ENCODE results near the gene IRF7. TPM values are rescaled to one million over a fixed set of nuclear protein-coding genes. Genes with fewer than 3 reads are reported as not detected.
A peak's percentile ranks its signal among the peaks of the same experiment; 100 is the strongest.
"Not testable (repeated sequence)": the region's sequence is repeated elsewhere in the genome, so short reads cannot be mapped to it uniquely, and the experiment has no call there.

Gene IRF7
- total and polyA plus RNA-seq, 4 experiments from 2014 or later = 20.8 to 76.6 (median 52.5) TPM

GRCh38 chr11:575313-575995 lies 40.3 kb downstream of the IRF7 start:
- Mint-ChIP-seq H3K4me1 (peaks cover 29 to 52% (median 41%) of the 10 kb centered on the region in 4 donors), H3K4me3 (peak overlapping the region; percentile 82 to 91 (median 88)), H3K27ac (peak overlapping the region; percentile 59 to 93 (median 88)), H3K27me3 (peaks cover 0 to 11% of the 10 kb centered on the region in 2 donors), H3K36me3 (peaks cover 0 to 5% of the 10 kb centered on the region in 2 donors), H3K9me3 (no peaks in the 10 kb centered on the region)
- POLR2A ChIA-PET (ENCODE audit: partially characterized antibody) = interaction anchor here (0.6 to 3.3 kb wide), 25 partner anchors 10 to 368 kb away, joined by 3 to 56 read pairs (median 7); partner anchors contain the start of genes BET1L, DEAF1, HRAS and IRF7
- CTCF ChIA-PET (ENCODE audit: partially characterized antibody) = interaction anchor here (0.7 to 1.9 kb wide), 6 partner anchors 13 to 151 kb away, joined by 3 to 9 read pairs (median 4); no protein-coding TSS in a partner anchor
- H3K27me3 ChIP-seq (ENCODE audit: insufficient read depth, low read length) = no peaks in the 10 kb centered on the region
- no peaks in the 10 kb centered on the region for H3K9me3 ChIP-seq (ENCODE audit: control insufficient read depth in 1 of 2, low read length in 2 of 2)
- intact Hi-C loops (cut with micrococcal nuclease) = loop anchor here (1.0 kb wide), 4 partner anchors 15 to 148 kb away; partner anchors contain the start of genes DEAF1, LMNTD2, LRRC56 and RASSF7
- peaks cover 58% of the 10 kb centered on the region for H3K4me1 ChIP-seq (ENCODE audit: insufficient read depth, low read length)
- H3K36me3 ChIP-seq (ENCODE audit: insufficient read depth, low read length) = no peaks in the 10 kb centered on the region
- DNase-seq = peak in 1 of 5 donors; percentile 38
- H3K27ac ChIP-seq (ENCODE audit: low read depth, low read length) = peak overlapping the region; percentile 31
- H3K4me3 ChIP-seq (ENCODE audit: low read length in 2 of 2) = peak overlapping the region; percentile 23 to 70

GRCh38 chr11:574632-575312 lies 41.0 kb downstream of the IRF7 start:
- POLR2A ChIA-PET (ENCODE audit: partially characterized antibody) = interaction anchor here (1.0 to 3.3 kb wide), 11 partner anchors 10 to 245 kb away, joined by 3 to 56 read pairs (median 27); partner anchors contain the start of genes DEAF1, HRAS, LMNTD2 and LRRC56
- H3K36me3 ChIP-seq (ENCODE audit: insufficient read depth, low read length) = no peaks in the 10 kb centered on the region
- intact Hi-C loops (cut with micrococcal nuclease) = loop anchor here (1.0 kb wide), 4 partner anchors 14 to 149 kb away; partner anchors contain the start of genes DEAF1, LMNTD2, LRRC56 and RASSF7
- H3K27ac Mint-ChIP-seq = peak overlapping the region; percentile 70 to 93 (median 88)
- no peaks in the 10 kb centered on the region for H3K27me3 ChIP-seq (ENCODE audit: insufficient read depth, low read length)
- peaks cover 0 to 11% of the 10 kb centered on the region in 2 donors for H3K27me3 Mint-ChIP-seq
- H3K4me3 Mint-ChIP-seq = peak overlapping the region; percentile 82 to 91 (median 88)
- H3K4me1 ChIP-seq (ENCODE audit: insufficient read depth, low read length) = peaks cover 52% of the 10 kb centered on the region
- no peaks in the 10 kb centered on the region for H3K9me3 ChIP-seq (ENCODE audit: control insufficient read depth in 1 of 2, low read length in 2 of 2)
- no peaks in the 10 kb centered on the region for H3K9me3 Mint-ChIP-seq
- DNase-seq = peak in 2 of 5 donors; percentile 28 to 49
- H3K36me3 Mint-ChIP-seq = peaks cover 0 to 5% of the 10 kb centered on the region in 2 donors
- H3K4me1 Mint-ChIP-seq = peaks cover 28 to 48% (median 36%) of the 10 kb centered on the region in 4 donors
- peak overlapping the region; percentile 52 to 70 for H3K4me3 ChIP-seq (ENCODE audit: low read length in 2 of 2)
- CTCF ChIA-PET (ENCODE audit: partially characterized antibody) = interaction anchor here (1.4 to 1.9 kb wide), 2 partner anchors 17 to 151 kb away, joined by 4 to 9 read pairs; no protein-coding TSS in a partner anchor
- peak overlapping the region; percentile 31 for H3K27ac ChIP-seq (ENCODE audit: low read depth, low read length)

- H3K36me3 Mint-ChIP-seq; intact Hi-C loops (cut with micrococcal nuclease); H3K27me3 ChIP-seq (ENCODE audit: insufficient read depth, low read length); H3K9me3 Mint-ChIP-seq; H3K27ac ChIP-seq (ENCODE audit: low read depth, low read length); CTCF ChIA-PET (ENCODE audit: partially characterized antibody); H3K36me3 ChIP-seq (ENCODE audit: insufficient read depth, low read length); H3K9me3 ChIP-seq (ENCODE audit: control insufficient read depth in 1 of 2, low read length in 2 of 2): not testable (repeated sequence)
- Histone ChIP-seq H3K4me1 (ENCODE audit: insufficient read depth, low read length) (peaks cover 52% of the 10 kb centered on the region), H3K4me3 (ENCODE audit: low read length in 2 of 2) (peak overlapping the region in 1 of 2 donors; percentile 23)
- peaks cover 0 to 11% of the 10 kb centered on the region in 2 donors for H3K27me3 Mint-ChIP-seq
- peak; percentile 38 to 58 (median 47) for DNase-seq
- peak overlapping the region; percentile 21 to 93 (median 85) for H3K27ac Mint-ChIP-seq
- H3K4me1 Mint-ChIP-seq = peaks cover 22 to 41% (median 30%) of the 10 kb centered on the region in 4 donors
- POLR2A ChIA-PET (ENCODE audit: partially characterized antibody) = interaction anchor here (1.3 to 3.3 kb wide), 5 partner anchors 13 to 152 kb away, joined by 3 to 36 read pairs (median 27); partner anchors contain the start of genes HRAS, LMNTD2 and LRRC56
- peak overlapping the region; percentile 82 to 91 (median 88) for H3K4me3 Mint-ChIP-seq
Measured at GRCh38 chr11:574031-574570, 41.6 kb downstream of the IRF7 start.

GRCh38 chr11:573146-573759 lies 42.5 kb downstream of the IRF7 start:
- Mint-ChIP-seq H3K36me3 (peaks cover 0 to 5% of the 10 kb centered on the region in 2 donors), H3K4me3 (peak overlapping the region in 2 of 8 donors; percentile 7 to 64), H3K27ac (peak overlapping the region in 1 of 7 donors; percentile 62), H3K9me3 (no peaks in the 10 kb centered on the region), H3K4me1 (peaks cover 17 to 33% (median 24%) of the 10 kb centered on the region in 4 donors), H3K27me3 (peaks cover 0 to 11% of the 10 kb centered on the region in 2 donors)
- Histone ChIP-seq H3K4me3 (ENCODE audit: low read length in 2 of 2) (no peak overlapping the region), H3K4me1 (ENCODE audit: insufficient read depth, low read length) (peaks cover 47% of the 10 kb centered on the region), H3K36me3 (ENCODE audit: insufficient read depth, low read length) (no peaks in the 10 kb centered on the region), H3K27ac (ENCODE audit: low read depth, low read length) (no peak overlapping the region), H3K27me3 (ENCODE audit: insufficient read depth, low read length) (no peaks in the 10 kb centered on the region), H3K9me3 (ENCODE audit: control insufficient read depth in 1 of 2, low read length in 2 of 2) (no peaks in the 10 kb centered on the region)
- DNase-seq = peak in 1 of 5 donors; percentile 35
- intact Hi-C loops (cut with micrococcal nuclease) = no loop called here
- CTCF ChIA-PET (ENCODE audit: partially characterized antibody) = no interaction called here
- POLR2A ChIA-PET (ENCODE audit: partially characterized antibody) = interaction anchor here (1.3 kb wide), 1 partner anchor 12 kb away, joined by 3 read pairs; no protein-coding TSS in a partner anchor

GRCh38 chr11:571802-572185 lies 44.0 kb downstream of the IRF7 start:
- no peak overlapping the region for H3K27ac Mint-ChIP-seq
- Histone ChIP-seq H3K9me3 (ENCODE audit: control insufficient read depth in 1 of 2, low read length in 2 of 2) (no peaks in the 10 kb centered on the region), H3K27me3 (ENCODE audit: insufficient read depth, low read length) (no peaks in the 10 kb centered on the region), H3K4me1 (ENCODE audit: insufficient read depth, low read length) (peaks cover 33% of the 10 kb centered on the region), H3K4me3 (ENCODE audit: low read length in 2 of 2) (no peak overlapping the region), H3K27ac (ENCODE audit: low read depth, low read length) (no peak overlapping the region), H3K36me3 (ENCODE audit: insufficient read depth, low read length) (no peaks in the 10 kb centered on the region)
- H3K4me3 Mint-ChIP-seq = peak overlapping the region in 1 of 8 donors; percentile 66
- H3K4me1 Mint-ChIP-seq = peaks cover 11 to 25% (median 17%) of the 10 kb centered on the region in 4 donors
- peaks cover 0 to 3% of the 10 kb centered on the region in 2 donors for H3K36me3 Mint-ChIP-seq
- H3K9me3 Mint-ChIP-seq = no peaks in the 10 kb centered on the region
- peaks cover 0 to 11% of the 10 kb centered on the region in 2 donors for H3K27me3 Mint-ChIP-seq
- ChIA-PET CTCF (ENCODE audit: partially characterized antibody) (no interaction called here), POLR2A (ENCODE audit: partially characterized antibody) (no interaction called here)
- DNase-seq = peak in 1 of 5 donors; percentile 27
- intact Hi-C loops (cut with micrococcal nuclease) = no loop called here

- DNase-seq = peak in 1 of 5 donors; percentile 41
- Histone ChIP-seq H3K9me3 (ENCODE audit: control insufficient read depth in 1 of 2, low read length in 2 of 2) (no peaks in the 10 kb centered on the region), H3K4me3 (ENCODE audit: low read length in 2 of 2) (peak overlapping the region in 1 of 2 donors; percentile 58), H3K27me3 (ENCODE audit: insufficient read depth, low read length) (no peaks in the 10 kb centered on the region), H3K36me3 (ENCODE audit: insufficient read depth, low read length) (no peaks in the 10 kb centered on the region), H3K4me1 (ENCODE audit: insufficient read depth, low read length) (peaks cover 22% of the 10 kb centered on the region), H3K27ac (ENCODE audit: low read depth, low read length) (peak overlapping the region; percentile 48)
- peaks cover 4 to 10% (median 8%) of the 10 kb centered on the region in 4 donors for H3K4me1 Mint-ChIP-seq
- POLR2A ChIA-PET (ENCODE audit: partially characterized antibody) = interaction anchor here (0.7 to 7.5 kb wide), 12 partner anchors 8 to 157 kb away, joined by 3 to 62 read pairs (median 6); partner anchors contain the start of genes DEAF1, HRAS, LMNTD2 and RNH1
- CTCF ChIA-PET (ENCODE audit: partially characterized antibody) = interaction anchor here (1.3 kb wide), 1 partner anchor 10 kb away, joined by 3 read pairs; no protein-coding TSS in a partner anchor
- no peaks in the 10 kb centered on the region for H3K9me3 Mint-ChIP-seq
- intact Hi-C loops (cut with micrococcal nuclease) = no loop called here
- H3K4me3 Mint-ChIP-seq = peak overlapping the region; percentile 70 to 85 (median 76)
- no peaks in the 10 kb centered on the region for H3K36me3 Mint-ChIP-seq
- peaks cover 0 to 4% of the 10 kb centered on the region in 2 donors for H3K27me3 Mint-ChIP-seq
- H3K27ac Mint-ChIP-seq = peak overlapping the region in 4 of 7 donors; percentile 50 to 74 (median 64)
Measured at GRCh38 chr11:569158-569885, 46.4 kb downstream of the IRF7 start.
